ENCODE results near the gene GALNT18. TPM values are rescaled to one million over a fixed set of nuclear protein-coding genes. Genes with fewer than 3 reads are reported as not detected.
"Not testable (repeated sequence)": the region's sequence is repeated elsewhere in the genome, so short reads cannot be mapped to it uniquely, and the experiment has no call there.

The GALNT18 gene
- total RNA-seq, 1 donor from 2014 or later, result 2.1 TPM

- no peak for TF ChIP-seq CTCF (IDR thresholded peaks at IDR 0.05; ENCODE audit: unreplicated experiment)
- no peak for DNase-seq (ENCODE audit: low spot score, unreplicated experiment)
- H3K27ac Mint-ChIP-seq, result no peak overlapping the region
These were observed 258.1 kb downstream of the GALNT18 start for GRCh38 chr11:11363674-11364073.

GRCh38 chr11:11359611-11360010, 262.2 kb downstream of the GALNT18 start:
- Mint-ChIP-seq H3K9me3 (ENCODE audit: low read depth) (no peaks in the 10 kb centered on the region), H3K27ac (no peak overlapping the region), H3K27me3 (peaks cover 3% of the 10 kb centered on the region), H3K36me3 (ENCODE audit: insufficient read depth) (no peaks in the 10 kb centered on the region), H3K4me3 (ENCODE audit: low read depth) (no peak overlapping the region), H3K4me1 (ENCODE audit: low read depth) (peaks cover 8% of the 10 kb centered on the region)
- no peak for TF ChIP-seq CTCF (IDR thresholded peaks at IDR 0.05; ENCODE audit: unreplicated experiment)
- DNase-seq (ENCODE audit: low spot score, unreplicated experiment), result no peak

More at GRCh38 chr11:11363674-11364073, 258.1 kb downstream of the GALNT18 start:
- Mint-ChIP-seq H3K9me3 (ENCODE audit: low read depth) (no peaks in the 10 kb centered on the region), H3K4me1 (ENCODE audit: low read depth) (peaks cover 8% of the 10 kb centered on the region), H3K4me3 (ENCODE audit: low read depth) (no peak overlapping the region), H3K36me3 (ENCODE audit: insufficient read depth) (no peaks in the 10 kb centered on the region), H3K27me3 (no peaks in the 10 kb centered on the region)

GRCh38 chr11:11356842-11357241, 265.0 kb downstream of the GALNT18 start:
- no peaks in the 10 kb centered on the region for H3K9me3 Mint-ChIP-seq (ENCODE audit: low read depth)
- no peaks in the 10 kb centered on the region for H3K36me3 Mint-ChIP-seq (ENCODE audit: insufficient read depth)
- no peak for DNase-seq (ENCODE audit: low spot score, unreplicated experiment)
- H3K27me3 Mint-ChIP-seq, result peaks cover 3% of the 10 kb centered on the region
- no peak for TF ChIP-seq CTCF (IDR thresholded peaks at IDR 0.05; ENCODE audit: unreplicated experiment)
- no peak overlapping the region for H3K4me3 Mint-ChIP-seq (ENCODE audit: low read depth)
- H3K27ac Mint-ChIP-seq, result no peak overlapping the region
- peaks cover 8% of the 10 kb centered on the region for H3K4me1 Mint-ChIP-seq (ENCODE audit: low read depth)

GRCh38 chr11:11352878-11353277, 268.9 kb downstream of the GALNT18 start, which contains the start of gene CSNK2A3:
Gene CSNK2A3, minus strand, starts transcription at chr11:11353250. Its CDS starts 131 bp downstream, at chr11:11353119.
- H3K4me3 Mint-ChIP-seq (ENCODE audit: low read depth); DNase-seq (ENCODE audit: low spot score, unreplicated experiment); H3K4me1 Mint-ChIP-seq (ENCODE audit: low read depth); H3K9me3 Mint-ChIP-seq (ENCODE audit: low read depth); H3K27ac Mint-ChIP-seq; H3K27me3 Mint-ChIP-seq; H3K36me3 Mint-ChIP-seq (ENCODE audit: insufficient read depth): not testable (repeated sequence)

- H3K9me3 Mint-ChIP-seq (ENCODE audit: low read depth); H3K4me1 Mint-ChIP-seq (ENCODE audit: low read depth); H3K36me3 Mint-ChIP-seq (ENCODE audit: insufficient read depth): not testable (repeated sequence)
These were observed 270.0 kb downstream of the GALNT18 start for GRCh38 chr11:11351851-11352250.

GRCh38 chr11:11351042-11351586, 270.7 kb downstream of the GALNT18 start:
- Mint-ChIP-seq H3K27ac (no peak overlapping the region), H3K4me1 (ENCODE audit: low read depth) (peaks cover 5% of the 10 kb centered on the region), H3K27me3 (no peaks in the 10 kb centered on the region), H3K4me3 (ENCODE audit: low read depth) (no peak overlapping the region), H3K9me3 (ENCODE audit: low read depth) (no peaks in the 10 kb centered on the region), H3K36me3 (ENCODE audit: insufficient read depth) (no peaks in the 10 kb centered on the region)
- no peak for TF ChIP-seq CTCF (IDR thresholded peaks at IDR 0.05; ENCODE audit: unreplicated experiment)
- no peak for DNase-seq (ENCODE audit: low spot score, unreplicated experiment)

More at GRCh38 chr11:11351851-11352250, 270.0 kb downstream of the GALNT18 start:
- H3K27me3 Mint-ChIP-seq; H3K4me3 Mint-ChIP-seq (ENCODE audit: low read depth); H3K27ac Mint-ChIP-seq; DNase-seq (ENCODE audit: low spot score, unreplicated experiment): not testable (repeated sequence)

Data from progenitor cell of endocrine pancreas (in vitro differentiated cells).